IPS-20b (cell line): ENCODE results near the gene PMEL.
"Not testable (repeated sequence)": the region's sequence is repeated elsewhere in the genome, so short reads cannot be mapped to it uniquely, and the experiment has no call there.

Source experiments
- H3K27ac ChIP-seq: one replicate; pipeline ENCODE4 v1.5.1; 2013; ENCODE audit warnings: low read length
- H3K27me3 ChIP-seq: 2 replicates; pipeline ENCODE4 v1.6.1; 2013; ENCODE audit warnings: mild to moderate bottlenecking, low read length, inconsistent platforms; ENCODE audit not compliant: insufficient read depth
- H3K36me3 ChIP-seq: 2 replicates; pipeline ENCODE4 v1.6.1; 2013; ENCODE audit warnings: low read depth, mild to moderate bottlenecking, inconsistent platforms, low read length, moderate library complexity; ENCODE audit not compliant: insufficient read depth
- H3K4me1 ChIP-seq: 2 replicates; pipeline ENCODE4 v1.6.1; 2013; ENCODE audit warnings: mild to moderate bottlenecking, control low read depth, inconsistent platforms, low read length, moderate library complexity; ENCODE audit not compliant: insufficient read depth
- H3K4me3 ChIP-seq: 2 replicates; pipeline ENCODE4 v1.5.1; 2013; ENCODE audit warnings: mild to moderate bottlenecking, low read length, inconsistent platforms
- H3K9ac ChIP-seq: 2 replicates; pipeline ENCODE4 v1.6.1; 2013; ENCODE audit warnings: low read depth, mild to moderate bottlenecking, inconsistent platforms, low read length, moderate library complexity
- H3K9me3 ChIP-seq: 2 replicates; pipeline ENCODE4 v1.6.1; 2013; ENCODE audit warnings: mild to moderate bottlenecking, low read depth, low read length, inconsistent platforms; ENCODE audit not compliant: insufficient read depth

The PMEL gene

DNA sequence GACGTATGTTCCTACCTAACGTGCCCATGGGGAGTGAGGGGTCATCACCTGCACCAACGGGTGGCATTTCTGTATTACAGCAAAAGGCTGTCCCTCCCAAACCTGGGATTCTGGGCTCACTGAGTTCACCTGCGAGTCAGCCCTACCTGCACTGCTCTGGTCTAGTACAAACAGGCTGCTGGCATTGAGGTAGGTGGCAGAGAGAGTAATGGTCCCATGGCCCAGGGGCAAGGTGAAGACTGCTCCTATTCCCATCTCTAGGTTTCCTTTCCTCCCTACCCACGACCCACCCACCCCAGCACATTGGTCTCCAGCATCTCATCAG is 31.7 kb upstream of the PMEL start:
- Histone ChIP-seq H3K4me1 (no peaks in the 10 kb centered on the region), H3K4me3 (peak overlapping the region; percentile 93), H3K36me3 (peaks cover 34% of the 10 kb centered on the region), H3K9ac (peak overlapping the region; percentile 86), H3K9me3 (no peaks in the 10 kb centered on the region), H3K27ac (no peak overlapping the region), H3K27me3 (no peaks in the 10 kb centered on the region)

DNA sequence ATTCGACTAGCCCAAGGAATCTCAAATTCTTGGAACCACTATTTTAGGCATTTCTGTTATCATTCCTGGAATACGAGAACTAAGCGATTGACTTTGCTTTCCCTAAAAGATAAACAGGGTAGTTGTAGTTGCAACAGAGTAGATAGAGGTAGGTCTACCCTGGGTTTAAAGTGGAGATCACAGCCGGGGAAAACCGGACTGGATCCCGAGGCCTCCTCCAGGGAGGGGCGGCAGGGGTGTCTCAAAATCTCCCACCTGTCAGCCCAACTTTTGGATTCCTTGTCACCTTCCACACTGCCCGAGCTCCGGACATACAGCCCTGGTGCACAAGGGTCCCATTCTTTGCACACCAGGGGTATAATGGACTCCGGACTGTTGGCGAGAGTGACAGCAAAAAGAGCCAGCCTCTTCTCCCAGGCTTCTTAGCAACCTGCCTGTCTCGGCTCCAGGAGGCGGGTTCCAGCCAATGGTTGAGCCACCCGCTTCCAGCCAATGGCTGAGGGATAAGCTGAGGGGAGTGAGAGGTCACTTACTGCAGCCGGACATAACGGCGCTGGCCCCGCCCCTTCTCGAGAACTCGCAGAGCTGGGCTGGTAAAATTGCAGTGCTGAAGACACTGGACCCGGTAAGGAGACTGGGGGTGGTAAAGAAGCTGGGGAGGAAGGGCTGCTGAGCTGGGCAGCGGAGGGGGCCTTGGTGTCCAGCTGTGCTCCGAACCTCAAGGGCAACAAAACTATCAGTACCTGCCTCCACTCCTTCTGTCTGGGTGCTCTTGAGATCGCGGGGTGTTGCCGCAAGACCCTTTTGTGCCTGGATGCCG is 31.1 kb upstream of the PMEL start, which contains the start of gene SUOX:
Gene SUOX, plus strand, starts transcription at position 562 of the 820 bp plus-strand sequence. CDS start 4,946 bp downstream, outside the sequence.
- Histone ChIP-seq H3K27me3 (no peaks in the 10 kb centered on the region), H3K36me3 (peaks cover 34% of the 10 kb centered on the region), H3K27ac (no peak within 1 kb of the TSS), H3K4me1 (no peaks in the 10 kb centered on the region), H3K9me3 (no peaks in the 10 kb centered on the region), H3K4me3 (peak within 1 kb of the TSS; percentile 93), H3K9ac (peak within 1 kb of the TSS; percentile 86)

DNA sequence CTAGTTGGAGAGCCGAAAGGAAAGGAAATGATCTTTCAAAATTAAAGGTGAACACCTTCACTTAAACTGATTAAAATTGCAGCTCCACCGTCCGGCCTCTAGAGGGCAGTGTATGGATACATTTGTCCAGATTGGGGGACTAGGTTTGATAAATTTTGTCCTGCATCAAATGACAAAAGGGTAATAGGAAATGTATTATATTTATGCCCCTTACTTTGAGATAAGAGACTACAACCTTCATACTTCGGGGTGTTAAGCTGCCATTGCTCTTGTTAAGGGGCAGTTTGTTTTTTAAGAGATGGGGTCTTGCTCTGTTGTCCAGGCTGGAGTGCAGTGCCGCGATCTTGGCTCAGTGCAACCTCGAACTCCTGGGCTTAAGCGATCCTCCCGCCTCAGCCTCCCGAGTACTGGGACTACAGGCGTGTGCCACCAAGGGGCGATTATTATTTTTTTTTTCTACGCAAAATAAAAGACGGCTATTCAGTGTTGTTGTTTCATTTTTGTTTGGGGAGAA is 30.4 kb upstream of the PMEL start:
- Histone ChIP-seq H3K9ac (no peak overlapping the region; the same call in 1 of the 2 replicates), H3K4me1 (no peaks in the 10 kb centered on the region), H3K36me3 (peaks cover 40% of the 10 kb centered on the region), H3K9me3 (no peaks in the 10 kb centered on the region), H3K27ac (no peak overlapping the region), H3K27me3 (no peaks in the 10 kb centered on the region), H3K4me3 (peak overlapping the region; percentile 93)

DNA sequence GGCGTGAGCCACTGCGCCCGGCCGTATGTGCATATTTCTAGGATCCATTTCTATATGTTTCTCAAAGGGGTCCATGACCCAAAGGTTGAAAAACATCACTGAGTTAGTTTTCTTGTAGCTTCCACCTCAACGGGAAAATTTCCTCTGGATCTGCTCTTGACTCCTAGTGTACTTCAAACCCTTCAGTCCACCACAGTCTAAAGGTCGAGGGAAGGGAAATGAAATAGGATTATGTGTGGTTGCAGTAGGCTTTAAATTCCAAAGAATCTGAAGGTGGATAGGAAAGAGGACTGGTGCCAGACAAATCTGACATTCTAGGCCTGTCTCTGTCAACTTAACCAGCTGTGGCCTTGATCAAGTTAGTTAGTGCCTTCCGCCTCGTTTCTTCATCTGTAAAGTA is 29.5 kb upstream of the PMEL start:
- H3K4me3 ChIP-seq: no peak overlapping the region
- H3K9ac ChIP-seq: no peak overlapping the region
- no peaks in the 10 kb centered on the region for H3K27me3 ChIP-seq
- H3K27ac ChIP-seq: no peak overlapping the region
- no peaks in the 10 kb centered on the region for H3K4me1 ChIP-seq
- no peaks in the 10 kb centered on the region for H3K9me3 ChIP-seq
- peaks cover 49% of the 10 kb centered on the region for H3K36me3 ChIP-seq

DNA sequence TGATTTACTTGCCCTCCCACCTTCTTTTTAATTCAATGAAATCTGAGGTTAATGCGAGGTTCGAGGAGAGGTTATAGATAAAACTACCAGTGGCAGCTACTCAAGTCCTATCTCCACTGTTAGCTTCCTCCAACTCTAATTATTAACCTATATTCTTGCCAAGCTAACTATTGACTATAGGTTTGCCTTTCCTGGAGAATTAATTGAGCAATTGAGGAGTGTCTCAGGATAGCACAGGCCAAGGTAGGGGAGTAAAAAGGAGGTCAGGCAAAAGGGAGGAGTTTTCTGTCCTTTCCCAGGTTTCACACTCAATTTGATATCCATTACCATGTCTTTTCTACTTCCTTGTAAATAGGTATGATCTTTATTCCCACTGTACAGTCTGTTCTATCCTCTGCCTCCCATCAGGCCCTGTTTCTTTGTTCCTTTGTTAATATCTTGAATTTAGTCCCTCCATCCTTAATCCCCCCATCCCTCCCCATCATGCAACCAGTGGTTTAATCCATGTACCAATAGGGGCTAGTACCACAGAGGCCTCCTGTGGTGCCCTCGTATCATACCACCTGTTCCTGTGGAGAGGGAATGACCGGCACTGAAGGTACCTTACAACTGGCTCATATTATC is 27.5 kb upstream of the PMEL start:
- Histone ChIP-seq H3K9ac (no peak overlapping the region), H3K4me1 (no peaks in the 10 kb centered on the region), H3K27ac (no peak overlapping the region), H3K36me3 (peaks cover 62% of the 10 kb centered on the region), H3K4me3 (no peak overlapping the region), H3K9me3 (no peaks in the 10 kb centered on the region), H3K27me3 (no peaks in the 10 kb centered on the region)

DNA sequence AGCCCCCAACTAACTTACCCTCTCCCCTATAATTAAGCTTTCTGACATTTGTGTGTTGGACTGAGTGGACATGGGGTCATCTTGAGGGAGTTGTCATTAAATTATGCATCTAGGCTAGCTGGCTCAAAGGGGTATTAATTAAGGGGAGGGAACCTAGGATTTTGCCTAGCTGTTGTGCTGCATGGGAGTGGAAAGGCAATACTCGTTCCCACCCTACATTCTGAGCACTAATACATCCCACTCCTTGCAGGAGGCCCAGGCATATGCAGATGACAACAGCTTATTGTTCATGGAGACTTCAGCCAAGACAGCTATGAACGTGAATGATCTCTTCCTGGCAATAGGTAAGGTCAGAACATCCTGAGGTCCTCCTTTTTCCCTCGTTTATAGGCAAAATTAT is 25.3 kb upstream of the PMEL start:
- no peaks in the 10 kb centered on the region for H3K9me3 ChIP-seq
- peaks cover 79% of the 10 kb centered on the region for H3K36me3 ChIP-seq
- H3K27me3 ChIP-seq: no peaks in the 10 kb centered on the region
- H3K4me1 ChIP-seq: no peaks in the 10 kb centered on the region
- H3K9ac ChIP-seq: no peak overlapping the region
- no peak overlapping the region for H3K4me3 ChIP-seq
- no peak overlapping the region for H3K27ac ChIP-seq

DNA sequence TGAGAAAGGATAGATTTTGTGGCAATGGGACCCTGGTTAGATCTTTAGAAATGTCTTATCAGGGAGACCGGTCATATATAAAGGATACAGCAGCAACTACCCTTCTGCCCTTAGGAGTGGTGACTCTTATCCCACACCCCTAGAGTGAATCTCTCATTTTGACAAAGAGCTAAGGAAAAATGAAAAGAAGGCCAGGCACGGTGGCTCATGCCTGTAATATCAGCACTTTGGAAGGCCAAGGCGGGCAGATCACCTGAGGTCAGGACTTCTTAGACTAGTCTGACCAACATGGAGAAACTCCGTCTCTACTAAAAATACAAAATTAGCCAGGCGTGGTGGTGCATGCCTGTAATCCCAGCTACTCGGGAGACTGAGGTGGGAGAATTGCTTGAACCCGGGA is 20.1 kb upstream of the PMEL start:
- not testable (repeated sequence) for H3K27ac ChIP-seq
- H3K36me3 ChIP-seq: peaks cover 61% of the 10 kb centered on the region

DNA sequence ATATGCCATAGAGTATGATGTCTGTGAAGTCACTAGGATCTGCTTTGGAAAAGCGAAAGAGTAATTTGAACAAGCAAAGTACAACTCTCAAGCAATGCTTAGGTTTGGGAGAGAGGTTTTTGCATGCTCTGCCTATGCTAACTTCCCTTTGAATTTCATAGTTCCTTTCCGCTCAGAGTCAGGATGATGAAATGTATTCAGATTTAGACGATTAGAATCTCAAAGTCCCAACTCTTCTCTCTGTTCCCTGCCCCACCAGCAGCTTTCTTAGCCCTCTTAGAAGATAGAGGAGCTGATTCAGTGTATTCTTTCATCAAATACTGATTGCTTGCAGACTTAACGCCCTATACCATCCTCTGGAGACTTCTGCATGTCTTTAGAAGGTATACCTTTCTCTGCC is 19.5 kb upstream of the PMEL start:
- no peak overlapping the region for H3K4me3 ChIP-seq
- H3K27me3 ChIP-seq: no peaks in the 10 kb centered on the region
- H3K27ac ChIP-seq: no peak overlapping the region
- peaks cover 60% of the 10 kb centered on the region for H3K36me3 ChIP-seq
- no peak overlapping the region for H3K9ac ChIP-seq
- no peaks in the 10 kb centered on the region for H3K4me1 ChIP-seq
- H3K9me3 ChIP-seq: no peaks in the 10 kb centered on the region

More for the DNA sequence above, 20.1 kb upstream of the PMEL start:
- H3K9me3 ChIP-seq, H3K4me1 ChIP-seq, H3K9ac ChIP-seq, H3K27me3 ChIP-seq, H3K4me3 ChIP-seq: not testable (repeated sequence)

DNA sequence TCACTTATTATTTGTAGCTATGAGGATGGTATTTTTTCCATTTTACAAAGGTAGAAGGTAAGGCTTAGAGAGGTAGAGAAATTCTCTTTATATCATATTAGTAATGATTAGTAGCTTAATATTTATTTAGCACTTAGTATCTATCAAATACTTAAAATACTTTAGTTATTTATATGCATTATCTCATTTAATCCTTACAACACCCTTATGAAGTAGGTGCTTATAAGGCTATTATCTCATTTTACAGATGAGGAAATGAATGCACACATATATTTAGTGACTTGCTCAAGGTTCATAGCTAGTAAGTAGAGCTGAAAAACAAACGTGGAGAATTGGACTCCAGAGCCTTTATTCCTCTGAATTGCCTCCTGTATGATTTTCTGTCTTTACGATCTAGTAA is 19.0 kb upstream of the PMEL start:
- no peaks in the 10 kb centered on the region for H3K27me3 ChIP-seq
- H3K9me3 ChIP-seq: no peaks in the 10 kb centered on the region
- H3K4me1 ChIP-seq: no peaks in the 10 kb centered on the region
- peaks cover 59% of the 10 kb centered on the region for H3K36me3 ChIP-seq
- no peak overlapping the region for H3K4me3 ChIP-seq
- H3K9ac ChIP-seq: no peak overlapping the region
- H3K27ac ChIP-seq: no peak overlapping the region

DNA sequence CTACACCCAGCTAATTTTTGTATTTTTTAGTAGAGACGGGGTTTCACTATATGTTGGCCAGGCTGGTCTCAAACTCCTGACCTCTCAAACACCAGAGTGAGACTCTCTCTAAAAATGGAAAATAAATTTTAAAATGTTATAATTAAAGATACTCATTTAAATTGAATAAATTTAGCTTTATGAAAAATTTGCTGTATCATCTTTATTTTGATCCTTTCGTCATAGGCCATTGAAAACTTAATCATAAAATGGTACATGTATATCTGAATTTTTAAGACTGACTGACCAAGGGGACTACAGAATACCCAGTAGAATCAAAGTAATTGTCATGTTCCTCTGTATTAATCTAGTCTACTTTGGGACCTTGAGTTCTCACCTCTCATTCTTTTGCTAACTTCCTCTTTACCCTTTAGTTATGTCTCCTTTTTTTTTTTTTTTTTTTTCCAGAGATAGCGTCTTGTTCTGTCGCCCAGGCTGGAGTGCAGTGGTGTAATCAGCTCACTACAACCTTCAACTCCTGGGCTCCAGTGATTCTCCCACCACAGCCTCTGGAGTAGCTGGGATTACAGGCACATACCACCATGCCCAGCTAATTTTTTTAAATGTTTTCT is 17.5 kb upstream of the PMEL start:
- no peaks in the 10 kb centered on the region for H3K9me3 ChIP-seq
- no peak overlapping the region for H3K27ac ChIP-seq
- H3K9ac ChIP-seq: no peak overlapping the region
- no peaks in the 10 kb centered on the region for H3K4me1 ChIP-seq
- peaks cover 55% of the 10 kb centered on the region for H3K36me3 ChIP-seq
- H3K27me3 ChIP-seq: no peaks in the 10 kb centered on the region
- no peak overlapping the region for H3K4me3 ChIP-seq

DNA sequence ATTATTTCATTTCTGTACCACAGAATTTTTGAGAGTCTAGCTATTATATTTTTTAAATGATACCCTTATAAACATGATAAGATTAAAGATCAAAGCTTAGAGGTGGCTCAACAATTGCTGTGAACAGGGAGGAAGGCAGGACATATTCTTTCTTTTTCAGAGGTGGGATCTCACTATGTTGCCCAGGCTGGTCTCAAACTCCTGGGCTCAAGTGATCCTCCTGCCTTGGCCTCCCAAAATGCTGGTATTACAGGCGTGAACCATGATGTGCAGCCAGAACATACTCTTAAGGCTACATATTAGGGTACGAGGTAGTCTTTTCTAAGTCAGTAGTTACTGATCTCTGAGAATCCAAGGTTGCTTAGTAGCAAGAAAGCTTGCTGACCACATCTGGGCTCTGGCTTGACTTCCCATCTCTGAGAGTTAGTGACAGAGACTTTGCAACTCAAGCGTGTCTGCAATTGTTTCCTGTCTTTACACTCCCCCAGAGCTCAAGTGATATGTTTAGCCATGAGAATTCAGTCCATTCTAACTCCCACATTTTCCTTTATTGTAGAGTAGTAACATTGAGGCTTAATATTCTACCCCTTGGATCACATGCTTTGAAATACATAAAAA is 16.6 kb upstream of the PMEL start:
- no peak overlapping the region for H3K4me3 ChIP-seq
- no peak overlapping the region for H3K27ac ChIP-seq
- H3K4me1 ChIP-seq: no peaks in the 10 kb centered on the region
- peaks cover 51% of the 10 kb centered on the region for H3K36me3 ChIP-seq
- no peaks in the 10 kb centered on the region for H3K9me3 ChIP-seq
- no peaks in the 10 kb centered on the region for H3K27me3 ChIP-seq
- H3K9ac ChIP-seq: no peak overlapping the region
